ENCODE measurements around the gene MTFR1L.
A peak's percentile ranks its signal among the peaks of the same experiment; 100 is the strongest.
"Not testable (repeated sequence)": the region's sequence is repeated elsewhere in the genome, so short reads cannot be mapped to it uniquely, and the experiment has no call there.

Gene MTFR1L

DNA sequence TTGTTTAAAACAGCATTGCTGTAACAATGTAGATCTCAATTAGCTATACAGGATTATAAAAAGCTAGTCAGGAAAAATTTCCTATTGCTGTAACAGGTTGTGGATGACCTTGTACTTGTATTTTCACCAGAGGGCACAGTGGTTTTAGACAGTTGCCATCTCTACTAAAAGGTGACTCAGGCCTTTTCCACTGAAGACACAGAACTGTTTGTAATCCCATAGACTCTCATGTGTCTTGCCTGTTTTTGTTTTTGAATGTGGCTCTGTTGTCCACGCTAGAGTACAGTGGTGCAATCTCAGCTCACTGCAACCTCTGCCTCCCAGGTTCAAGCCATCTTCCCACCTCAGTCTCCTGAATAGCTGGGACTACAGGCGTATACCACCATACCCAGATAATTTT is 5.9 kb downstream of the MTFR1L start:
- DNase-seq (ENCODE audit: low read depth) = no peak

DNA sequence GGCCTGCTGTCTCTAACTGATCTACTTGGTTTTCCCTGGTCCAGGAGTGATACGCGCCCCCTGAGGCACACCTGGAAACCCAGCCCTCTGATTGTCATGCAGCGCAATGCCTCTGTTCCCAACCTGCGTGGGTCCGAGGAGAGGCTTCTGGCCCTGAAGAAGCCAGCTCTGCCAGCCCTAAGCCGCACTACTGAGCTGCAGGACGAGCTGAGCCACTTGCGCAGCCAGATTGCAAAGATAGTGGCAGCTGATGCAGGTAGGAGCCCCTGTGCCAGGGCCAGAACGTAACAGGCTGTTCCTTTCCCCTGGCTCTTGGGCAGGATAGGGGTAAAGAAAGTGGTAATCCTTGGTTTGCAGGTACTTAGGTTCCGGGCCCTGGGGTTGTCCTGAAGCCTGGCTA is 6.8 kb downstream of the MTFR1L start:
- DNase-seq (ENCODE audit: low read depth) = no peak

DNA sequence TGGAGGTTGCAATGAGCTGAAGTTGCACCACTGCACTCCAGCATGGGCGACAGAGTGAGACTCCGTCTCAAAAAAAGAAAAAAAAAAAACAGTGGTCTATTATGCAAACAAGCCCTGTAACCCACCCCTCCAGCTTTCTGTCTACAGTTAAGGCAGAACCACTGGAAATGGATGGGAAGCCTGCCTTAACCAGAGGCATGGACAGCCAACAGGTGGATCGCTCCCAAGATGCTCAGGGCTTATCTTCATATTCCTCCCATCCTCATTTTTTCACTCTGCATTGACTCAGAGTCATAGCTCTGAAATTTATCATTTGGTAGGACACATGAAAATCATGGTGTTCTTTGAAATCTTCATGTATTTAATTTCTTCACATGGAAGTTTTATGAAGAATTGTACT is 8.7 kb downstream of the MTFR1L start:
- DNase-seq (ENCODE audit: low read depth) = no peak

DNA sequence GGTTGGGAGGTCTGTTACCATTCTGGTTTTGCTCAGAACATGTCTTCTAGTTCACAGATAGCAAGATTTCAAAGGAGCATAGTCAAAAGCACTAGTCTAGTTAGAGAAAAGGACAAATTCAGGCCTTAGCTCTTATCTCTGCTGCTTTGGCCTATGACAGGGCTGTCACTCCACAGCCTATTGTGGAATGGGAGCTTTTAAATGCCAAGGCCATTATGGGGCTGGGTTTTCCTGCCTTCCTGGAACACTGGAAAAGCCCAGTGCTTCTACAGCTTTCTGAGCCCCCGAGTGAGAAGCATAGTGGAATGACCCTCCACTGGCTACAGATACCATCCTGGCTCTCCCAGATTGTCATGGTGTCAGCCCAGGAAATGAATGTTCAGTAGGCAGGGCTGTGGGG is 9.3 kb downstream of the MTFR1L start:
- DNase-seq (ENCODE audit: low read depth) = no peak

DNA sequence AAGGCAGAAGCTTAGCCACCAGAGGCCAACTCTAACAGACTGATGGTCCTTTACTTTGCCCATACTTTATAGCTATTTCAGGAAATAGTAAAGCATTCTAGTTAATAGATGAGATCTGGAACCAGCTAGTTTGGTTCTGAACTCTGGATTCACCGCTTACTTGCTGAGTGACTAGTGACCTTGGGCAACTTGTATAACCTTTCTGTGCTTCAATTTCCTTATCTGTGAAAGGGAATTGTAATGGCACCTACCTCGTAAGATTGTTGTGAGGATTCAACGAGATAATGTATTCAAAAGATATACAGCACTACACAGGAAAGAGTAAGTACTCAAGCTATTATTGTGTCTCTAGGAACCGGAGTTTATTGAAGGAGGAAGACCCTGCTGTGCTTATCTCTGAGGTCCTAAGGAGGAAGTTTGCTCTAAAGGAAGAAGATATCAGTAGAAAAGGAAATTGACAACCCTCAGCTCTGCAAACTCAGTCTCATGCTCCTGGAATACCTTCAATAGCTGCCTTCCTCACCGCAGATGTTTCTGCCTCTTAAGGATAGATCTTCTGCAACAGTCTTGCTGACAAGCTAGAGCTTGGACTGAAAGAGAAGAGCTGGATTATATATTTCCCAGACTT is 11.9 kb downstream of the MTFR1L start:
- DNase-seq (ENCODE audit: low read depth) = no peak

DNA sequence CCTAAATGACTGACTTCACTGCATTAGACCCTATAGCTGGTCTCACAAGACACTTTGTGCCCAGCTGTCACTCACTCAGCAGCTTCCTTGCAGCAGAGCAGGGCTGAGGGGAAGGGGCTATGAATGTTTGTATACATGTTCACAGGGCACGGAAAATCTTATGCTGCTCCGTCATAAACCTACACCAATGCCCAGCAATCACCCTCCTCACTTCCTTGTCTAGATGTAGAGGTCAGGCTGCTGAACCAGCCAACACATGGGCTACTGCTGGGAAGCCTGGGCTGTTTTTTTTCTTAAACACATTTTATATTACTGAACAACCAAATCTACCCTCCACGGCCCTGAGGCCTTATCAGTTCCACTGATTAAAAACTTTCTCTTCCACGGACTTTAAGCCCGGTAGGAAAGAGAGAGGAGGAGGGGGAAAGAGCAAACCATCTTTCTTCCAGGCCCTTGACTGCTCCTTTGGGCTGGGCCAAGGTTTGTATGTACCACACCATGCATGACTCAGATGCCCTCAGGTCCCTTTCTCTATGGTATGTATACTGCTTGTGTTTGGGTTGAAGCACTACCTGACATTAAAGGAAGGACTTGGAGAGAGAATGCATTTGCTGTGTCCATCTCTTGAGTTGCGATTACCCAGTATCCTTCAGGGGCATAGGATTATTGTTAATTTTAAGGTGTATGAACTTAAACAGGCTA is 12.7 kb downstream of the MTFR1L start:
- DNase-seq (ENCODE audit: low read depth) = no peak

DNA sequence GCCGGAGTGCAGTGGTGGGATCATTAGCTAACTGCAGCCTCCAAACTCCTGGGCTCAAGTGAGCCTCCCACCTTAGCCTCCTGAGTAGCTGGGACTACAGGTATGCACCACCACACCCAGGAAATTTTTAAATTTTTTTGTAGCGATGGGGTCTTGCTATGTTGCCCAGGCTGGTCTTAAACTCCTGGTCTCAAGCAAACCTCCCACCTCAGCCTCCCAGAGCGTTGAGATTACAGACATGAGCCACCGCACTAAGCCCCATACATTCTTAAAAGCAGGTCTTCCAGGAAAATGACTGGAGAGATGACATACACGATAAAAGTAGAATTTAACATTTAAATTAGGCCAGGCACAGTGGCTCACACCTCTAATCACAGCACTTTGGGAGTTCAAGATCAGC is 13.4 kb downstream of the MTFR1L start:
- no peak for DNase-seq (ENCODE audit: low read depth)

DNA sequence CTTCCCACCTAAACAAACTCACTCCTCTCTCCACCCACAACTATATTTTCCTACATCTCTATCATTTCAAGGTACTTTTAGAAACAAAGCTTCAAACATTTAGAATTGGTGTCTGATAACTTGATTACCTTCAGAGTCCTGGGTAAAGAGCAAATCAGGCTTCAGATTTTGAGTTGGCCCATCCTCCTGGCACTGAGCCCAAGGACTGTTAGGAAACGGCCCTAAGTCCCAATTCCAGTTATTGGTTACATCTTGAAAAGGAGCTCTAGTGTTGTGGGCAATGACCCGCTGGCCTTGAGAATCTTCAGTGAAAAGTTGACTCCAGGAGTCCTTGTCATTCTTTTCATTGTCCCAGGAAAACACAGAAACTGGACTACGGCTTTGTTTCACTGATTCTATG is 15.1 kb downstream of the MTFR1L start:
- DNase-seq (ENCODE audit: low read depth) = no peak

DNA sequence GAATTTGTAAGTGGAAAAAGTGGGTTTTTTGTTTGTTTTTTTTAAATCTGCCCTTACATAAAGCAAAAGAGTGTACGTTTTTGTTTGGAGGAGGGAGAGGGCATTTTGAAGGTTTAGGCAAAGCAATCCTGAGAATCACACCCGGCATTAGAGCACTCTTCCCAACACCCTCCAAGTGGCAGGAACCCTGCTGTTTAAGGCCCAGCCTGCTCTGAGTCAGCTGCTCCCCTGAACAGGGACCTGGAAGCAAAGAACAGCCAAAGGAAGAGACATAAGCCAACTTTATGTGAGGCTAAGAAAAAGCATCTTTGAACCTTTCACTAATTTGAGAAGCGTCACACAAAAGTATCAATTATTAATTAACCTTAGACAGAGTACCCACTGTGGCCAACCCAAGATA is 16.9 kb downstream of the MTFR1L start:
- DNase-seq (ENCODE audit: low read depth) = no peak

DNA sequence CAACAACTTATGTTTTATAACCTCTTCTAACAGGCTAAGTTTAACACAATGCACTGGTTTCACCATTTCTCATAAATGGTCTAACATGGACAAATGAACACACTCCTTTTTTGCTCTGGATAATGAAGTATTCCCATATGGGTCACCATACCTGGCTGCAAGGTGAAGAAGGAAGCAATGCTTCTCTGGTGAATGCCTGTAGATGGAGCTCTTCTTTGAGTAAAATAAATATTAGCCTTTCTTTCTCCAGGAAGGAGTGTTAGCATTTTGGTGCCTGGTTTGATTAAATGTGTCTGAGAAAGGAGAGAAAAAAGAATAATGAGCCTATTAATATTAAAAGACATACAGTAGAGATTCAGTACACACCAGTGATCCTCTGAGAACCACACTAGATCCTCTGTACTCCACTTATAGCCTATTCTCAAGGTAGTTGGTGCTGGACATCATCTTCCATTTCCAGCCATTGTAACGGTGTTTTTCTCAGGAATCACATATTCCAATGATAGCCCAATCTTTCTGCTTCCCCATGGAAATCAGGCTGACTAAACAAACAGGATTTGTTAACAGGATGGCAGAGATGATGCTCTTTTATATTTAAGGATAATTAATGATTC is 17.6 kb downstream of the MTFR1L start:
- no peak for DNase-seq (ENCODE audit: low read depth)

DNA sequence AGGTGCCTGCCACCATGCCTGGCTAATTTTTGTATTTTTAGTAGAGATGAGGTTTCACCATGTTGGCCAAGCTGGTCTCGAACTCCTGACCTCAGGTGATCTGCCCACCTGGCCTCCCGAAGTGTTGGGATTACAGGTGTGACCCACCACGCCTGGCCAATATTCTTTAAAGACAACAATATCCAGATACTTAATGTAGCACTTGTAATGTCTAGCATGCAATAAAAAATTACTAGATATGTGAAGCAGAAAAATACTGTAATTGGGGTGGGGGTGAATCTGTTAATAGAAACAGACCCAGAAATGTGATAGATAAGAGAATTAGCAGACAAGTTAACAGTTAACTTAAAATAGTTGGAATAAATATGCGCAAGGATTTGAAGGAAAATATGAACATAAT is 20.1 kb downstream of the MTFR1L start:
- not testable (repeated sequence) for DNase-seq (ENCODE audit: low read depth)

DNA sequence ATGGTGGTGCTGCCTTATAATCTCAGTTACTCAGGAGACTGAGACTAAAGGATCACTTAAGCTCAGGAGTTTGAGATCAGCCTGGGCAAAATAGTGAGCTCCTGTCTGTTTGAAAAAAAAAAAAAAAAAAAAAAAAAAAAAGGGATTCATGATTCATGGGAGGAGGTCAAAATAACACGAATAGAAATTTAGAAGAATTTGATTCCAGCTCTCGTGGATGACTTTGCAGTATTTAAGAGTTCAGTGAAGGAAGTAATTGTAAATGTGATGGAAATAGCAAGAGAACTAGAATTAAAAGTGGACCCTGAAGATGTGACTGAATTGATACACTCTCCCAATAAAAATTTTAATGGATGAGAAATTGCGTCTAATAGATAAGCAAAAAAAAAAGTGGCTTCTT is 23.7 kb downstream of the MTFR1L start:
- no peak for DNase-seq (ENCODE audit: low read depth)

DNA sequence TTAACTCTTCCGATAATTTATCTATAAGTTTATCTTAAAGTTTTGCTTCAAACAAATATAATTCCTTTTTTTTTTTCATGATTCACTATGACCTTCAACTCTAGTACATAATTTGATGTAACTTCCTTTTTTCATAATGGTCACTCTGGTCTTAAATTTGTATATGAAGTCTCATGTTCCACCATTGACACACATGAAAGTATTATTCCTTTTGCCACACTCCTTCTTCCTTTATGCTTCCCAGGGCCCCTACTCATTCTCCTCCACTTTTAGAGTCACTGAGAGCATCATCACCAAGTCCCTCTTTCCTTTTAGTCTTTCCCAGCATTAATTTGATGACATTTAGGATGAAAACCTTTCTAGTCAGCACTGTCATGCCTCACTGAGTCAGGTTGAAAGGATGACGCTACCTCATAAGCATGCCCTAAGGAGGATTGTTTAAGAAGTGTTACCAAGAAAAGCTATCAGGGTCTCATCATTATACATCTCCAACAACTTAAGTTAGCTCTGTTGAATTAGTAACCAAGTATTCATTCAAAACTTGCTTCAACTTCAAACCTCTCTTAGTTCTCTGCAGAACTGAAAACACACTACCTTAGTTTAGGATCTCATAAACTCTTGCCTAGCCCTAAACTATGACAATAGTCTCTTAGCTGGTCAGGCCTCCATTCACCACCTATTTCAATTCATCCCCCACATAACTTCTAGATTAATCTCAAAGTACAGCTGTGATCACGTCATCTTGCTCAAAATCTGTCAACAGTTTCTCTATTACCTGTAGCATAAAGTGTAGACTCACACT is 25.0 kb downstream of the MTFR1L start:
- DNase-seq (ENCODE audit: low read depth) = no peak

DNA sequence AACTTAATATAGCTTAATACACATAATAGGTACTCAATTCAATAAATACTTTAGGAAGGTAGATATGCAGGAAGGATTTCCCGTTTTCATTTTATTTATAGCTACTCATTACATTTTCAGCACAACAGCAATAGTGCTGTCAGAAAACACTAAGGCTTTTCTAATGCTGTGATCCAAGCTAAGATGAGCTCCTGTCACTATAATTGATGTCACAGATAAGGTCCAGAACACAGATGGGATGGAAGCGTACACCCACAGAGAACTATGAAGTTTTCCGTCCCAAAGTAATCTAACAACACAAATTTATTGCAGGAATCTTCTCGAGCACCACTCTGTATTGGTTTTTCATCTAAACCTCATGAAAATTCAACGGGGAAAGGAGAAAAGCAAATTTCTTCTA is 25.9 kb downstream of the MTFR1L start:
- DNase-seq (ENCODE audit: low read depth) = no peak

DNA sequence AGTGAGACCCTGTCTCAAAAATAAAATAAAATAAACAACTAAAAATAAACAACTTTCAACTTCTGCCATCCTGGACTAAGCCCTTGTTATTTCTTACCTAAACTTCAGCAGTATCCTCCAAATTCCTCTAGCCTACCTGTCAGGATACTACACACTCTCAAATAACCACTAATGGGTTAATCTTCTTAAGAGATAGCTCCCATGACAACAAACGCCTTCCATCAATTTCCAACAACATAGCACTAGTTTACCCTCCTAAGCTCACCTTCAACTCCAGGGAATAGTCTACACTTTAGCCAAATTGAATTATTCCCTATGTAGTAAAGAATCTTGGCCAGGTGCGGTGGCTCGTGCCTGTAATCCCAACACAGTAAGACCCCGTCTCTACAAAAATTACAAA is 28.2 kb downstream of the MTFR1L start:
- DNase-seq (ENCODE audit: low read depth) = no peak

DNA sequence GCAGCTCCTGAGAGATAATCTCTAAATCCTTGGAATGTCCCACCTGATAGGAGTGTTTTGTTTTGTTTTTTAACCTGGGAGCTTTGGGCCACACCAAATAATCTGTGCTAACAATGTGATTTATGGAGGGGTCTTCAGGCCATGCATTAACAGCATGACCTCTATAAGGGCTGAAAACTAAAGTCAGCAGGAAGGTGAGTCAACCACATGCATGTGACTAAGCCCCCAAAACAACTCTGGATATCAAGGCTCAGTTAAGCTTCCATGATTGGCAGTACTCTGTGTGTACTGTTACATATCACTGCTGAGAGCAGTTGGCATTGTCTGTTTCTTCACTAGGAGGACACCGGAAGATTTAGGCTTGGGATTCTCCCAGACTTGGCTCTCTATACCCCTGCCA is 28.8 kb downstream of the MTFR1L start:
- no peak for DNase-seq (ENCODE audit: low read depth)

DNA sequence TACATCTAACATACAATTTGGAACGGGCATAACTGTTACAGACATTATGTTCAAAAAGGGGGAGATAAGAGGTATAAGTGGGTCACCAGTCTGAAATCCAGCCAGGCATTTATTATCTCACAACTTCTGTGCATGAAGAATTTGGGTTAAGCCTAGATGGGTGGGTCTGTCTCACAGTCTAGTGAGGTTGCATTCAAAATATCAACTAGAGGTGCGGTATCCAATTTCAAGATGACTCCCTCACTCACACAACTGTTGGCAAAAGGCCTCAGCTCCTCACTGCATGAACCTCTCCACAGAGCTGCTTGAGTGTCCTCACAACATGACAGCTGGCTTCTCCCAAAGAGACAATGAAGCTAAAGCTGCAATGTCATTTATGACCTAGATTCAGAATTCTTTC is 34.8 kb downstream of the MTFR1L start:
- no peak for DNase-seq (ENCODE audit: low read depth)

DNA sequence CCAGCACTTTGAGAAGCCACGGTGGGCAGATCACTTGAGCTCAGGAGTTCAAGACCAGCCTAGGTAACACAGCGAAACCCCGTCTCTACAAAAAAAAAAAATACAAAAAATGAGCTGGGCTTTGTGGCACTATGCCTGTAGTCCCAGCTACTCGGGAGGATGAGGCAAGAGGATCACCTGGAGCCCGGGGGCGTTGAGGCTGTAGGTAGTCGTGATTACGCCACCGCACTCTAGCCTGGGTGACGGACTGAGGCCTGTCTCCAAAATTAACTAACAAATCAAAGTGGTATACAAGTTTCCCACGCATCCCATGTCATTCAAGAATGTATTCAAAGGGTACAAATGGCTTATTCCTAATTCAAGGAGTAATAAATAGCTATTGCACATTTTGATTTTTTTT is 37.1 kb downstream of the MTFR1L start:
- no peak for DNase-seq (ENCODE audit: low read depth)

DNA sequence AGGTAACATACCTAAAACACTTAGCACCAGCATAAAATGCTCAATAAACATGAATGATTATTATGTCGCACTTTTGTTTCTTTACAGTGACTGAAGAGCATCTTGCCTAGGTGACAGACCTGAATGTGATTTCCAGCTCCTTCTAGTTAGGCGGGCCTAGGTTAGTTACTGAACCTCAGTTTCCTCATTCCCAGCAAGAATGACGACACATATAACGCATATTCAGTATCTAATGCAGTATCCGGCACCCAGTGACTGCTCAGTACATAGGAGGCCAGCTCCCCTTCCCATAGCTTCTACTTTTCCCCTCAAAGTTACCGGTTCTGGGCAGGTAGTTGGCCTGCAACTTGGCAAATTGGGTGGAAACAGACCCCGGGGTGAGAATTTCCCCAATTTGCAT is 38.7 kb downstream of the MTFR1L start:
- DNase-seq (ENCODE audit: low read depth) = no peak

DNA sequence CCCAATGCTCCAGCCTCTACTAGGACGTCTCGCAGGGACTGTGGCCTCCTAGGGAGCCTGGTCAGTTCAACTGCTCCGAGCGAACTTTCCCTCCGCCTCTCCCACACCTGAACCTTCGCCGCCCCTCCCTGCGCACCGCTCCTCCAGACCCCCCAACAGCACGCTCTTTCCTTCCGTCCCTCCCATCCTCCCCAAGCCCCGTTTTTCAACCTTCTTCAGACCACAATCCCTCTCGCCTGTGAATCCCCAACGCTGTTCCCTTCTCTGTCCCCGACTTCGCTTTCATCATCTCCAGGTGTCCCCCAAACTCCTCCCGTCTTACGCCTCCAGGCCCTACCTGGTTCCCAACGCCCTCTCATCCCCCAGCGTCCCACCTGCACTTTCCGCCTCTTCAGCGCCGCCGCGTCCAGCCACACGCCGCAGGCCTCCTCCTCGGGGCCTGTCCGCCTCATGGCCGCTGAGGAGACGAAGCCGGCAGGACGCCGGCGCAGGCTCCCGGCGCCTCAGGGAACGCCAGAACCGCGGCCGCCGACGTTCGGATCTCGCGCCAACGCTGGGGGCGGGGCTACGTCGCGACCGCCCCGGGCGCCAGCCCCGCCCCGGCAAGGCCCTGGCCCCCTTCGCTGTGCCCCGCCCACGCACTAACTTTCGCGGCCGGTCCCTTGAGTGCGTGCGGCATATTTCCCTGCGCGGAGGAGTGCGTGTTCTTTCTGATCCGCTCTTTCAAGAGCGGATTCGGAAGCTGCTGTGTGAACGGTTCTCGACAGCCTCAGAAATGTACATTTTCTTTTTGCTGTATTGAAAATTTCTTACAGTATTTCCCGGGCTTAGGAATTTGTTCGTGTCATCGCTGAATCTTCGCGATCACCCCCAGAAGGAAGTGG is 39.4 kb downstream of the MTFR1L start, which contains the start of gene AUNIP:
AUNIP (minus strand) TSS at position 552 of the 884 bp plus-strand sequence; CDS start at position 452, 100 bp downstream.
- peak; percentile 84 for DNase-seq (ENCODE audit: low read depth)
